NCI-H524 (cell line): ENCODE data around the gene MT3.
"Not testable (repeated sequence)": the region's sequence is repeated elsewhere in the genome, so short reads cannot be mapped to it uniquely, and the experiment has no call there.

Experiments
- DNase-seq, 2 experiments: peaks; one replicate each; lab custom pipeline; 2025; lab: John Stamatoyannopoulos, UW

MT3 gene

DNA sequence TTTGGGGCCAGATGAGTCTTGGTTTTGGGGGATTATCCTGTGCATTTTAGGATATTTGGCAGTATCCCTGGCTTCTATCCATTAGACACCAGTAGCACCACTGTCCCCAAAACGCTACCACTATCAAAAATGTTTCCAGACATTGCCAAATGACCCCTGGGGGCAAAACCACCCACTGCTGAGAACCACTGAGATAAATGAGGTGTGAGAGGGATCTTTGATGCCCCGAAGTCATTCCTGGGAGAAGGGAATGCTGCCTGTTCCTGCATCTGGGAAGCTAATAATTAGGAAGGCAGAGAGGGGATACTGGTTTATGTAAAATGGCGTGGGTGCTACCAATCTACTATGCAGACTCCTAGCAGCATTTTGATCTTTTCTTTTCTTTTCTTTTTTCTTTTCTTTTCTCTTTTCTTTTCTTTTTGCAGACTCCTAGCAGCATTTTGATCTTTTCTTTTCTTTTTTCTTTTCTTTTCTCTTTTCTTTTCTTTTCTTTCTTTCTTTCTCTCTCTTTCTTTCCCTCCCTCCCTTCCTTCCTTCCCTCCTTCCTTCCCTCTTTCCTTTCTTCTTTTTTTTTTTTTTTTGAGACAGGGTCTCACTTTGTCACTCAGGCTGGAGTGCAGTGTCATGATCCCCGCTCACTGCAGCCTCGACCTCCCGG is 8.8 kb upstream of the MT3 start:
- no peak for DNase-seq

DNA sequence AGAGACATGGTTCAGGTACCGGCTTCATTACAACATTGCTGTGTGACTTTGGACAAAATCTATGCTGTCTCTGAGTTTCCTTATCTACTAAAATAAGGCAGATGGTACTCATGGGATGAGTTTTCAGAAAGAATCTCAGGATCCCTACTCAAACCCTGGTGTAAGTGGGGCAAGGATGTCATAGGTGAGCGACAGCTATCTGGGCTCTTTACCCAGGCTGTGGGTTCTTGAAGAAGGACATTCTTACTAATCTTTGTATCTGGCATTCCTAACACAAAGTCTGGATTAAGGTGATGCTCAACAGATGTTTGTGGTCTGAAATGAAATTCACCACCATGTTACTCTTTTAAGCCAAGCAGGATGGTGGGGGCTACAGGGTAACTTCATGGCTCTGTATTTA is 6.4 kb upstream of the MT3 start:
- not testable (repeated sequence) for DNase-seq

DNA sequence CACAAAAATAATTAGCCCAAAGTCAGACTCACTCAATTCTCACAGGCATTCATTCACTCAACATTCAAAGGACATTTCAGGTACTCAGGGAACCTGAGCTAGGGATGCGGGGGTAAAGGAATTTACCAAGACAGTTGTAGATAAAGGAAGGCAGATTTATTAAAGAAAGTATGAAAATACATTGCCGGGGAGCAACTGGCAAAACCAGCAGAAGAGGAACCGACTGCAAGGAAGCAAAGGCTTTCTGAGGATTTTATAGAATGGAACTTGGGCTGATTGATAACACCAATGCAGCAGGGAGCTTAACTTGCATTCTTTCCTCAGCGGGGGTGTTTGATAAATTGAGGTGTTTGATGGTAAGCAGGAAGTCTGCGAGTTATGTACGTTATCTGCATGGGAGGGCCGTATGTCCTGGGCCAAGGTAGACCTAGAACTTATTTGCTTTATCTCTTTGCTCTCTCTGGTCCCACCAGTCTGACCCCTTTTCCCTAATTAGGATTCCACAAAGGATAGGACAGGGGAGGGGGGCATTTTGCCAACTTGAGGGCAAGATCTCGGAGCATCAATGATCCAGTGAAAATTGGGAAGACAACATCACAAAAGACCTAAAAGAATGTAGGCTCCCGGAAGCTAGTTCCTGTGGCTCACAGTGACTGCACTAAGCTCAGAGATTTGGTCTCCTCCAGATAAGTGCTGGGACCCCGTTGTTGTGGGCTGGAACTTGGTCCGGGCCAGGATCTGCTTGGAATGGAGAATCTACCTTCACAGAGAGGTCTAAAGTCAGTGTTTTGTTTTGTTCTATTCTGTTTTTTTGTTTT is 5.8 kb upstream of the MT3 start:
- no peak for DNase-seq

DNA sequence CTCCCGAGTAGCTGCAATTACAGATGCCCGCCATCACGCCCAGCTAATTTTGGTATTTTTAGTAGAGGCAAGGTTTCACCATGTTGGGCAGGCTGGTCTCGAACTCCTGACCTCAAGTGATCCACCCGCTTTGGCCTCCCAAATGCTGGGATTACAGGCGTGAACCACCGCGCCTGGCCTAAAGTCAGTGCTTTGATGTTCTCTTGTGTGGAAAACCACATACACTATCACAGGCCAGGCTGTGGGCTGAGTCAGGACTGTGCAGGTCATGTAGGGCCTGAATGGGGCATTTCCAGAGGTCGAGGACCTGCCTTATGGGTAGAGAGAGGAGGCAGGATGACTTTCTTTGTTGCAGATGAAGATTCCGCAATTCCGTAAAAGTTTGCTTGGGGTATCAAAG is 5.1 kb upstream of the MT3 start:
- DNase-seq: no peak

DNA sequence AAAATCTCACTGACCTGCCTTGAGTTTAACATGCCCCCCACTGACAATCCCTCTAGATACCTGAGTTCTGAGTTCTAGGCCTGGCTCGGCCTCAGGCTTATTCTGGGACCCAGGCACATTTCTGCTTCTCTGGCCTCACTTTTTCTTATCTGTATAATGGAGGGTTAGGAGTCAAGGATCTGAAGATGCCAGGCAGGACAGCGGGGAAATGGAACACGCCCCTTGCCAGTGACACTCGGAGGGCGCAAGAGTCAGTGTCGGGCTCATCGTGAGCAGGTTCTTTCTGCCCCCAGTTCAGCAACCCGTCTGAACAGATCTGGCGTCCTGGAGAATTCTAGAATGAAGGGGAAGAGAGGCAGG is 567 bp upstream of the MT3 start:
- peak in 1 of 2 experiments; percentile 26 for DNase-seq

DNA sequence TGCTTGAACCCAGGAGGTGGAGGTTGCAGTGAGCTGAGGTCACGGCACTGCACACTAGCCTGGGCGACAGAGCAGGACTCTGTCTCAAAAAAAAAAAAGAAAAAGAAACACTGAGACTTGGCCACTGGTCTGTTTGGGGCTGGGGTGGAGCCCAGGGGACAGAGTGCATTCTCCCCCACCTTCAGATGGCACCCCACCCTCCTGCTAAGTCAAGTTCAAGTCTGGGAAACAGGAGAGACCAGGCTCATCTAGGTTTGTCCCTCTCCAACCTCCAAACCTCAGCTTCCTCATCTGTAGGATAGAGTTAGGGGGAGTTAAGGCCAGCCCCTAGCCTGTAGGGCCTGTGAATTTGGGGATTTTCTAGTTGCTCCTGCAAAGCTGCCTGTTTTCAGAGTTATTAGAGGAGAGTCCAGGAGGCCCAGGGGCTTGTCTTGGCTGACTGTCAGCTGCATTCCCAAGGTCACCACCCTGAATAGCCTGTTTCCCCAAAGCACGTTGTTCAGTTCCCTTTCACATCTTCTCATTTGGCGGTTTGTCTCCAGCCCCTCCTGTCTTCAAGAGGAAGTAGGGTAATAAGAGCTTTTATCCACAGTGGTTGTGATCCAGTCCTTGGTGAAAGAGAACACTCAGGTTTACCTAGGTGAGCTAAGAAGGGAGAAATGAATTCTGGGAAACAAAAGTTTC is 2.2 kb downstream of the MT3 start:
- DNase-seq: no peak

DNA sequence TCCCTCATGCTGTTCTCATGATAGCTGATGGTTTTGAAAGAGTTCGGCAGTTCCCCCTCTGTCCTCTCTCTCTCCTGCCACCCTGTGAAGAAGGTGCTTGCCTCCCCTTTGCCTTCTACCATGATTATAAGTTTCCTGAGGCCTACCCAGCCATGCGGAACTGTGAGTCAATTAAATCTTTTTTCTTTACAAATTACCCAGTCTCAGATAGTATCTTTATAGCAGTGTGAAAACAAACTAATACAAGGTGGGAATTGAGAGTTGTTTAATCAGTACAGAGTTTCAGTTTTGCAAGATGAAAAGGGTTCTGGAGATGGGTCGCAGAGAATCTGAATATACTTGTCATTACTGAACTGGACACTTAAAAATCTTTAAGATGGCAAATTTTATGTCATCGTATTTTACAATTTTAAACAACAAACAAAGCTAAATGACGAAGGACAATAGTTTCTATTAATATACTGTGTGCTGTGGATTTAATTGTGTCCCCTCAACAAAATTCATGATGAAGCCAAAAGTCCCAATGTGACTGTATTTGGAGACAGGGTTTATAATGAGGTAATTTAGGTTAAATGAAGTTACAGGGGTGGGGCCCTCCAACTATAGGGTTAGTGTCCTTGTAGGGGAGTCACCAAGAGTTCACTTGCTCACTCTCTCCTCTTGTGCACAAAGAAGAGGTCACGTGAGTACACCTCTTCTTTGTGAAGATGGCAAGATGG is 4.4 kb downstream of the MT3 start:
- no peak for DNase-seq

DNA sequence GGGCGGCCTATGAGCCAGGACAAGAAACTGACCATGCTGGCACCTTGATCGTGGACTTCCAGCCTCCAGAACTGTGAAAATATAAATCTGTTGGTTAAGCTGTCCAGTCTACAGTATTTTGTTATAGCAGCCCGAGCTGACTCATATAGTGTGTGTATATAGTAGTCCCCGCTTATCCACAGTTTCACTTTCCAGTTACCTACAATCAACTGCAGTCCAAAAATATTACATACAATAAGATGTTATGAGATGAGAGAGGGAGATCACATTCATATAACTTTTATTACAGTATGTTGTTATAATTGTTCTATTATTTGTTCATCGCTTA is 4.9 kb downstream of the MT3 start:
- no peak for DNase-seq

DNA sequence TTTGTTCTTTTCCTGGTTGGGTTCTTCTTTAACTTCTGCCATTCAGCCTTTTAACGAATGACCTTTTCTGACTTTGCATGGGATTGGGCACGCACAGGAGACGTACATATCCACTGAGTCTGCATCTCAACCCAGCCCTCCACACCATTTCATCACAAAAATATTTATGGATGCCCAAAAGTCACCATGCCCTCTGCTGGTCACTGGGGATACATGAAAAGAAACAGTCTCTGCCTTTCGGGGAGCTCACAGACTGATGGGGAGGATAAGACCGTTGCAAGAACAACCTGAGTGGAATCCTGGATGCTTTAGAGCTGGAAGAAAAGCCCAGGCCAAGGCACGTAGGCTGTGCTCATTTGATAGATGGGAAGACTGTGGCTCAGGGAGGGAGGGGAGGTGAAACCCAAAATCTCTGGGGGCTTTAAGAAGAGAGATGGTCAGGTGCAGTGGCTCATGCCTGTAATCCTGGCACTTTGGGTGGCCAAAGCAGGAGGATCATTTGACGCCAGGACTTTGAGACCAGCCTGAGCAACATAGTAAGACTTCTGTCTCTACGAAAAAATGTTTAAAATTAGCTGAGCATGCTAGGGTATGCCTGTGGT is 11.2 kb downstream of the MT3 start:
- peak; percentile 31 to 68 for DNase-seq

DNA sequence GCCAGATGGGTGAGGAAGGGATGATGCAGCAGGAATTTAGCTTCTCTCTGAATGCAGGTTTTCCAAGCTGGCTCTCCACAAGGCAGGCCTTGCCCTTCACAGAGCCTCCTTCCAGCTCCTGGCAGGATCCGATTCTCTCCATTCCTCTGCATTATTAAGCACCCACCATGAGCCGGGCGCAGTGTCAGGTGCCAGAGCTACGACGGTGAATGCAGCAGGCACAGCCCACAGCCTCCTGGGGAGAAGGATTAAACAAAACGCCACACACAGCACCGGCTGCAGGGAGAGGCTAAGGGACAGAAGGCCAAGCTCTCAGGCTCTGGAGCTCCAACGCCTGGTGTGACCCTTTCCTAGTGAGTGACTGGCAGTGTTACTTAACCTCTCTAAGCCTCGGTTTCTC is 12.0 kb downstream of the MT3 start:
- peak in 1 of 2 experiments; percentile 55 for DNase-seq

DNA sequence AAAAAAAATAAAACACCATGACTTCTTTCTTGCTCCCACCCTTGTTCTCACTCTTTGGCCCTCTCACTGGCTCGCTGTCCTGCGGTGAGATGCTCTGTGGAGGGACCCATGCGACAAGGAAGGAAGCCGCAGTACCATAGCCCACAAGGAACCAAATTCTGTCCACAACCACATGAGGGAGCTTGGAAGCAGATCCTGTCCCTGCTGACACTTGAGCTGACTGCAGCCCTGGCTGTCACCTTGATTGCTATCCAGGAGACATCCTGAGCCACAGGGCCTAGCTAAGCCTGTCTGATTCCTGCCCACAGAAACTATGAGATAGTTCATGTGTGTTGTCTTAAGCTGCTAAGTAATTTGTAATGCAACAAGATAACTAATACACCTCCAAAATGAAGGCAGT is 14.3 kb downstream of the MT3 start:
- peak; percentile 43 to 79 for DNase-seq

DNA sequence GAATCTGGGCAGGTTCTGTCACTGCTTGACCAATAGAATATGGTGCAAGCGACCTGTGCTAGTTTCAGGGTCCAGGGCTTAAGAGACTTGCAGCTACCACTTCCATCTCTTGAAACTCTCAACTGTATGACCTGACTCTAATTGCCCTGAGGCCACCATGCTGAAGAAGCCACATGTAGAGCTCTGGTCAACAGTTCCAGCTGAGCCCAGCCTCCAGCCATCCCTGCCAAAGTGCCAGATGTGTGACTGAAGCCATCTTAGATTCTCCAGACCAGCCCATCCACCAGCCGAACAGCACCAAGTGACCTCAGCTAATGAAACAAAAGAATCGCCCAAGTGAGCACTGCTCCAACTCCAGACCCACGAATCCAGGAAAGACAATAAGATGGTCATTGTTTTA is 15.6 kb downstream of the MT3 start:
- no peak for DNase-seq

DNA sequence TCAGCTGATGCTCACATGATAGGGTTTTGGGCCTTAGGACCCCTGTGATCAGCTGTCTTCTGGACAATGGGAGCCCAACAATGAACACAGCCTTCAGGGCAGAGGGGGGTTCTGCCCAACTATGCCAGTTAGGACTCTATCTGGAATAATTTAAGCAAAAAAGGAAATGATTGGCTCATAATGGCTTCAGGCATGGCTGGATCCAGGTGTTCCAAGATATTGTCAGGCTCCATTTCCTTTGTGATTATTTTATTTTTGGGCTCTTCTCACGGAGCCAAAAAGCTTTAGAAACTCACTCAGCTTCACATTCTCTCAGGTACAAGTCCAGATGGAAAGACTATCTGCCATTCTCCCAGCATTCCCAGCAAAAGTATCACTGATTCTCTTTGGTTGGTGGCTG is 16.1 kb downstream of the MT3 start:
- DNase-seq: no peak

DNA sequence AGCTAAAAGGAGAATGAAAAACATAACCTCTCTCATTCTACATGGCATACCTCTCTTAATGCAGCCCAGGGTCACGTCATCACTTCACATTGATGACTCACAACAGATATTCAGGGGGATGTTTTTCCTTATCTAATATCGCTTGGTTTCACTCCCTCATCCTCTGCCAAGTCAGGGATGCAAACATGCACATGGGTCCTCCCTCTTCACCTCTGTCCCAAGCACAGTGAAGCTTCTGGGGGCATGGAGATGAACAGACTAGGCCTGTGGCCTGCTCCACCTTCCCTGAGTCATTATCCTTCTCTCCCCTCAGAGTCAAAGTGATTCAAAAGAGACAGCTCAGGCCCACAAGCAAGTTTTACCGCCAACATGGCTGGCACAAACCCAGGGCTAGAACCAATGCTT is 16.7 kb downstream of the MT3 start:
- DNase-seq: no peak

DNA sequence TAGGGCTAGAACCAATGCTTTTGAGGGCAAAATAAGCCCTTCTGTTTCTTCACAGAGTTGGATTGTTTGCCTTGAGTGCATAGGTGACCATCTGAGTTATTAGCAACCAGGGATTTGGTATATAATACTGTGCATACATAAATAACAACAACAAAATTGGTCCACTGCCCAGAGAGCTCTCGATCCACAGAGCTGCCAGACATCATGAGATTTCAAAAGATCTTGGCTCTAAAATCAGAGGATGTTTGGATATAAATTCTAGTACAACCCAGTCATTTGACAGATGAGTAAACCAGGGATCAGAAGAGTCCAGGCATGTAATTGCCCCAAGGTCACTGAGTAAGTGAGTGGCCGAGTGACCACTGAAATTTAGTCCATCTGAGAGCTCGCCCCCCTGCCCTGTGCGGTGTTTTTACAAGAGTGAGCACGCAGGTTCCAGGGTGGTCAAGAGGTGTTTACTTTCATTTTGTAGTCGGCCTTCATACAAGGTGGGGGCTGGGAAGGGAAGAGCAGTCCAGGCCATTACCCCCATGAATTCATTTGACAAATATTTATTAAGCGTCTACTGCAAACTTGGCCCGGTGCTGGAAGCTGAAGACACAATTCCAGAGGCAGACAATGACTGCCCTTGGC is 17.3 kb downstream of the MT3 start:
- DNase-seq: no peak

DNA sequence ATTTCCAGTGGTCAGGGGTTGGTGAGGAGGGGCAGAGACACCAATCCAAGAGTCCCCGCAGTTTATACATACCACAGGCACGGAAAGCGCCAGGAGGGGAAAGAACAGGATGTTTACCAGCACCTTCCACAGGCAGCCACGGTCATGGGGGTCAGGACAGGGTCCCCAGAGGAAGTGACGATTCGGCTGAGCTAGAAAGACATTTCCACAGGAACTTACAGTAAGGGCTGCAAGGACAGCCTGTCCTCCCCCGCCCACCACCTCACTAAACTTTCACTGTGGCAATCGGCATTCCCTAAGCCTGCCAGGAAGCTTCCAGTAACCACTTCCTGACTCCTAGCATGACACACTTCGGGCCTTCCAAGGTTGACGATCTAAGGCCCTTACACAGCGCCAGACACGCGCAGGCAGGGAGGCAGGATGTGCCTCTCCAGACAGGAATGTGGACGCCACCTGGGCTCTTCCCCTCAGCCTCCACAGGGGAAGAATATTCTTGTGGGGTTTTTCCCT is 17.8 kb downstream of the MT3 start:
- DNase-seq: no peak

DNA sequence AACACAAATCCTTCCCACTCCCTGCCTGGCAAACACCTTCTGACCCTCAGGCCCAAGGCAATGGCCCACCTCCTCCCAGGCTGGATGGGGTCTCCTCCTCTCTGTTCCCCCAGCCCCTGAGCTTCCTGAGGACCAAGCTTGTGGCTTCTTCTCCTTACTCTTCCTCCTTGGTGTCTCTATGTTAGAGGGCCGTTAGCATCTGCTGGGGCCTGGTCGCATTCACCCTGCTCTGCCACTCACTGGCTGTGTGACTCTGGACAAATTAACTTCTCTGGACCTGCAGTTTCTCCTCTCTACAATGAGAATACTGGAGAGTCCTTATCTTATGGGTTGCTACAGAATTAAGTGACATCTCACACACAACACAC is 18.3 kb downstream of the MT3 start:
- DNase-seq: no peak

DNA sequence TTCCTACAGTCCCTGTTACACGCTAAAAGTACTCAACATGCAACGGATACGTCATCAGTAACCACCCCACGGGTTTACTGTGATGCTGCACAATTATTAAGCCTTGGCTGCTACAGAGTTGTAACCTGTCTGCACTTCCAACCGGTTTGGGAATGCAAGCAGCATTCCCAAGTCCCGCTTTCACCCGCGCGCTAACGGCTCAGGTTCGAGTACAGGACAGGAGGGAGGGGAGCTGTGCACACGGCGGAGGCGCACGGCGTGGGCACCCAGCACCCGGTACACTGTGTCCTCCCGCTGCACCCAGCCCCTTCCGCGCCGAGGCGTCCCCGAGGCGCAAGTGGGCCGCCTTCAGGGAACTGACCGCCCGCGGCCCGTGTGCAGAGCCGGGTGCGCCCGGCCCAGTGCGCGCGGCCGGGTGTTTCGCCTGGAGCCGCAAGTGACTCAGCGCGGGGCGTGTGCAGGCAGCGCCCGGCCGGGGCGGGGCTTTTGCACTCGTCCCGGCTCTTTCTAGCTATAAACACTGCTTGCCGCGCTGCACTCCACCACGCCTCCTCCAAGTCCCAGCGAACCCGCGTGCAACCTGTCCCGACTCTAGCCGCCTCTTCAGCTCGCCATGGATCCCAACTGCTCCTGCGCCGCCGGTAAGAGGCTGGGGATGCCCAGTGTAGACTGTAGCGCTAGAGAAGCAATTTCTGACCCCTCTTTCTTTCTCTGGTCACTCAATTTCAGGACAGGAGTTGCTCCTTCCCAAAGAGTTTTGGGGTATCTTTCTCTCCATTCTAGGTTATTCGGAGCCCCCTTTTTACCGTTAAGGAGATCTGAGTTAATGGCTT is 18.9 kb downstream of the MT3 start, which contains the start of gene MT2A:
Gene MT2A, plus strand, starts transcription at position 542 of the 833 bp plus-strand sequence. Its CDS starts 72 bp downstream, at position 614.
- peak; percentile 94 to 95 for DNase-seq

DNA sequence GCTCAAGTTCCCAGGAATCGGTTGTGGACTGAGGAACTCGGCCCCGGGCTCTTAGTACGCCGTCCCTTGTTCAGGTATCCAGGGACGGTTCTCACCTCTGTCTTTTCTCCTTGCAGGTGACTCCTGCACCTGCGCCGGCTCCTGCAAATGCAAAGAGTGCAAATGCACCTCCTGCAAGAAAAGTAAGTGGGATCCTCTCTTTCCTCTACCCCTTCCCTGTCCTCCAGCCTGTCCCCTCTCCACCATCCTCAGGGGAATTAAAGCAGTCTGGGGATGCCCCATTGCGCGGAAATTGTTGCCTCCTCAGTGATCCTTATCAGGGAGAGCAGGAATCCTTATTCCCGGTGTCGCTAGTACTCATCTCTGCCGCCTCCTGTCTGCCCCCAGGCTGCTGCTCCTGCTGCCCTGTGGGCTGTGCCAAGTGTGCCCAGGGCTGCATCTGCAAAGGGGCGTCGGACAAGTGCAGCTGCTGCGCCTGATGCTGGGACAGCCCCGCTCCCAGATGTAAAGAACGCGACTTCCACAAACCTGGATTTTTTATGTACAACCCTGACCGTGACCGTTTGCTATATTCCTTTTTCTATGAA is 19.6 kb downstream of the MT3 start:
- peak; percentile 31 to 66 for DNase-seq

DNA sequence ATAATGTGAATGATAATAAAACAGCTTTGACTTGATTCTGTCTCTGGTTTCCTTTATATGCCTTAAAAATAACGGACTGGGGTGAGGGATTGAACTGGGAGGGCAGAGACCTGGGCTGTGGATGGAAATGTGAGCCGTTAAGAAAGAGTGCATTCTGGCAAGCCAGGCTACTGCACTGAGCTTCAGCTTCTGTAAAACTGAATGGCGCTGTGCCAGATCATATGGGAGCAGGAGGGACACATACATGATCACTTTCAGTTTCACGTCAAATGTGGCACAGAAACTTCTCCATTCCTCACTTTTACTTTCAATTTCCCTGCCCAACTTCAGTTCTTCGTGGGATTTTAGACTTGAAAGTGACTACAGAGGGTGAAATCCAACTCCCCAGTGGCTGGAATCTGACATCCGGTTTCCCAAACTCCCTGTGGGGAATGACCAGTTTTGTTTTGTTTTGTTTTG is 20.2 kb downstream of the MT3 start:
- DNase-seq: peak in 1 of 2 experiments; percentile 57
